Measurements from ENCODE around the gene MAPK9.

MAPK9 gene

GRCh38 chr5:180335614-180336233 is 43.8 kb upstream of the MAPK9 start:
- DNase-seq (ENCODE audit: low read depth): no peak
- no peak overlapping the region for H3K4me3 ChIP-seq (ENCODE audit: control insufficient read depth, low read depth, low read length)
- TF ChIP-seq CTCF (IDR thresholded peaks at IDR 0.05; ENCODE audit: control insufficient read depth, insufficient read depth, low read depth, low read length, missing control alignments): no peak

GRCh38 chr5:180334751-180335613 is 43.1 kb upstream of the MAPK9 start:
- no peak for TF ChIP-seq CTCF (IDR thresholded peaks at IDR 0.05; ENCODE audit: control insufficient read depth, insufficient read depth, low read depth, low read length, missing control alignments)
- no peak for DNase-seq (ENCODE audit: low read depth)
- H3K4me3 ChIP-seq (ENCODE audit: control insufficient read depth, low read depth, low read length): no peak overlapping the region

DNA sequence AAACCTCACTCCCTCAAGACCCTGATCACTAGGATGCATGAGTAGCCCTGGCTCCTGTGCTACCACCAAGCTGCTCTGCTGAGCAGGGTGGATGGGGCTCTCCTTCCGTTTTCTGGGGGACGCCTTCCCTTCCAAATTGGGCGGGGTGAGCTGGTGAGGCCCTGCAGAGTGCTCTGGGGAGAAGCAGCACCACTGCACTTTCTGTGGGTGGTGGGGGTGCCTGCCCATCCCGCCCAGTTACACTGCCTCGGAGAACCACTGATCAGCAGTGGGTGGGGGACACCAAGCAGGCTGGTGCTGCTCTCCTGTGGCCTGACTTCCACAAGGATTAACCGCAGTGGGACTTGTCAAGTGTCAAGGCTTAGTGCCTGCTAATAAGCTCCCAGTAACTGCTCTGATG is 42.3 kb upstream of the MAPK9 start:
- TF ChIP-seq CTCF (IDR thresholded peaks at IDR 0.05; ENCODE audit: control insufficient read depth, insufficient read depth, low read depth, low read length, missing control alignments): no peak

DNA sequence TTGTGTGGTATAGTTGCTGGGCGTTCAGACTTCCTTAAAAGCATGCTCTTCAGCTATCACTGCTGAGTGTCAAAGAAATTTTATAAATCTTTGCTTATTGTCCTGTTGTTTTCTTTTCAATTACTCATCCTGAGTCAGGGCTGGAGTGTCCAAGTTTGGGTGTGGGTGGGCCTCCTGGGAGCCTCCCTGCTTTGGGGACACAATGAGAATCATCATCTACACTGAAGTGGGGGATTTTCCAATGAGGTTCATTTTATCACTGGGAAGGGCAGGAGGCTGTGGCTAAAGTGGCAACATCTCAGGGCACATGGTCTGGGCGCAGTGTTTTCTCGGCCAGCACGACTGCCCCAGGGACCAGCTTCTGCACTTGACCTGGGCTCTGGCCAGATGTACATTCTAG is 41.8 kb upstream of the MAPK9 start:
- TF ChIP-seq CTCF (IDR thresholded peaks at IDR 0.05; ENCODE audit: control insufficient read depth, insufficient read depth, low read depth, low read length, missing control alignments): no peak
- H3K4me3 ChIP-seq (ENCODE audit: control insufficient read depth, low read depth, low read length): no peak overlapping the region
- DNase-seq (ENCODE audit: low read depth): no peak

More for the DNA sequence above, 42.3 kb upstream of the MAPK9 start:
- no peak overlapping the region for H3K4me3 ChIP-seq (ENCODE audit: control insufficient read depth, low read depth, low read length)
- DNase-seq (ENCODE audit: low read depth): no peak

GRCh38 chr5:180332861-180333260 is 41.0 kb upstream of the MAPK9 start:
- DNase-seq (ENCODE audit: low read depth): no peak
- no peak for TF ChIP-seq CTCF (IDR thresholded peaks at IDR 0.05; ENCODE audit: control insufficient read depth, insufficient read depth, low read depth, low read length, missing control alignments)
- no peak overlapping the region for H3K4me3 ChIP-seq (ENCODE audit: control insufficient read depth, low read depth, low read length)

DNA sequence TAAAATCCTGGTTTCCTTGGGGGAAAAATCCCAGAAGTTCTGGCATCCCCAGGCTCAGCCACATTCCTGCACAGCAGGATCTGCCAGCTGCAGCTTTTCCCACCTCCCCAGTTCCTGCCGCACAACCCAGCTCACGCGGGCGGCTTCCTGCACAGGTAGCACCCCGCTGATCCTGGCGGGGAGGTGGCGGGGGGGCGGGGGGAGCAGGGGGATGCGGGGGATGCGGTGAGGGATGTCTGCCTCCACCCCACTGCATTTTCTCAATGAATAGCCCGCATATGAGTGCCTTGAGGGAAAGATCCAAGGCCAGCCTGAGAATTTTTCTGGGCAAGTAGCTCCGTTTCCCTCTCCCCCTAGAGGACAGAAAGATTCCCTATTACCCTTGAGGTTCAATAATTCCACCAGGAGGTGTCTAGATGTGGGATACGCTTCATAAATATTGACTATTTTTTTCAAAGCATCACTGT is 40.2 kb upstream of the MAPK9 start:
- H3K4me3 ChIP-seq (ENCODE audit: control insufficient read depth, low read depth, low read length): no peak overlapping the region
- DNase-seq (ENCODE audit: low read depth): no peak

More for the DNA sequence above, 40.2 kb upstream of the MAPK9 start:
- peak; percentile 40 for TF ChIP-seq CTCF (IDR thresholded peaks at IDR 0.05; ENCODE audit: control insufficient read depth, insufficient read depth, low read depth, low read length, missing control alignments)

Data from AG09309 (cell line).